ENCODE data around the gene RANBP9. TPM values are rescaled to one million over a fixed set of nuclear protein-coding genes. Genes with fewer than 3 reads are reported as not detected.

Gene RANBP9
- total and polyA plus RNA-seq, 2 experiments from 2014 or later: 24.2 to 36.1 TPM

- no peak for TF ChIP-seq EZH2 (IDR thresholded peaks at IDR 0.05; ENCODE audit: borderline replicate concordance)
- TF ChIP-seq, protein P1, sequence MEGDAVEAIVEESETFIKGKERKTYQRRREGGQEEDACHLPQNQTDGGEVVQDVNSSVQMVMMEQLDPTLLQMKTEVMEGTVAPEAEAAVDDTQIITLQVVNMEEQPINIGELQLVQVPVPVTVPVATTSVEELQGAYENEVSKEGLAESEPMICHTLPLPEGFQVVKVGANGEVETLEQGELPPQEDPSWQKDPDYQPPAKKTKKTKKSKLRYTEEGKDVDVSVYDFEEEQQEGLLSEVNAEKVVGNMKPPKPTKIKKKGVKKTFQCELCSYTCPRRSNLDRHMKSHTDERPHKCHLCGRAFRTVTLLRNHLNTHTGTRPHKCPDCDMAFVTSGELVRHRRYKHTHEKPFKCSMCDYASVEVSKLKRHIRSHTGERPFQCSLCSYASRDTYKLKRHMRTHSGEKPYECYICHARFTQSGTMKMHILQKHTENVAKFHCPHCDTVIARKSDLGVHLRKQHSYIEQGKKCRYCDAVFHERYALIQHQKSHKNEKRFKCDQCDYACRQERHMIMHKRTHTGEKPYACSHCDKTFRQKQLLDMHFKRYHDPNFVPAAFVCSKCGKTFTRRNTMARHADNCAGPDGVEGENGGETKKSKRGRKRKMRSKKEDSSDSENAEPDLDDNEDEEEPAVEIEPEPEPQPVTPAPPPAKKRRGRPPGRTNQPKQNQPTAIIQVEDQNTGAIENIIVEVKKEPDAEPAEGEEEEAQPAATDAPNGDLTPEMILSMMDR (IDR thresholded peaks at IDR 0.05; ENCODE audit: poor library complexity): no peak
- no peak for TF ChIP-seq EZH2phosphoT487 (IDR thresholded peaks at IDR 0.05; ENCODE audit: low read depth, severe bottlenecking, unreplicated experiment)
- H2AFZ ChIP-seq: no peak overlapping the region
- no peak overlapping the region for H3K4me3 ChIP-seq
These were observed 11.2 kb upstream of the RANBP9 start for GRCh38 chr6:13722880-13723279.

GRCh38 chr6:13718123-13718458, 6.5 kb upstream of the RANBP9 start:
- Histone ChIP-seq H4K20me1 (ENCODE audit: insufficient read depth, poor library complexity, severe bottlenecking) (no peaks in the 10 kb centered on the region), H3K27me3 (no peaks in the 10 kb centered on the region), H3K9me3 (ENCODE audit: low read depth) (no peaks in the 10 kb centered on the region), H3K4me1 (ENCODE audit: insufficient read depth) (no peaks in the 10 kb centered on the region), H3K79me2 (peaks cover 3% of the 10 kb centered on the region), H3K36me3 (replicated peaks; ENCODE audit: insufficient read depth, low read depth) (no peaks in the 10 kb centered on the region), H3K27ac (no peak overlapping the region), H3K4me3 (no peak overlapping the region), H2AFZ (no peak overlapping the region), H3K9me2 (replicated peaks; ENCODE audit: insufficient read depth) (no peaks in the 10 kb centered on the region), H3K4me2 (no peak overlapping the region)
- 88% methylated on average over 5 of the region's 5 CpGs for WGBS (ENCODE audit: low lambda C conversion rate, missing lambda C conversion rate)
- no peak for DNase-seq (ENCODE audit: low spot score)
- TF ChIP-seq, protein P1 (IDR thresholded peaks at IDR 0.05; ENCODE audit: poor library complexity): no peak
- TF ChIP-seq EZH2 (IDR thresholded peaks at IDR 0.05; ENCODE audit: borderline replicate concordance): no peak
- no peak for TF ChIP-seq EZH2phosphoT487 (IDR thresholded peaks at IDR 0.05; ENCODE audit: low read depth, severe bottlenecking, unreplicated experiment)

More at GRCh38 chr6:13722880-13723279, 11.2 kb upstream of the RANBP9 start:
- Histone ChIP-seq H3K27ac (no peak overlapping the region), H3K4me1 (ENCODE audit: insufficient read depth) (no peaks in the 10 kb centered on the region), H3K9me3 (ENCODE audit: low read depth) (no peaks in the 10 kb centered on the region), H3K27me3 (no peaks in the 10 kb centered on the region), H3K9me2 (replicated peaks; ENCODE audit: insufficient read depth) (no peaks in the 10 kb centered on the region), H4K20me1 (ENCODE audit: insufficient read depth, poor library complexity, severe bottlenecking) (no peaks in the 10 kb centered on the region), H3K36me3 (replicated peaks; ENCODE audit: insufficient read depth, low read depth) (no peaks in the 10 kb centered on the region), H3K79me2 (no peaks in the 10 kb centered on the region), H3K4me2 (no peak overlapping the region)
- DNase-seq (ENCODE audit: low spot score): no peak
- WGBS (ENCODE audit: low lambda C conversion rate, missing lambda C conversion rate): 95% methylated on average over 5 of the region's 5 CpGs

DNA sequence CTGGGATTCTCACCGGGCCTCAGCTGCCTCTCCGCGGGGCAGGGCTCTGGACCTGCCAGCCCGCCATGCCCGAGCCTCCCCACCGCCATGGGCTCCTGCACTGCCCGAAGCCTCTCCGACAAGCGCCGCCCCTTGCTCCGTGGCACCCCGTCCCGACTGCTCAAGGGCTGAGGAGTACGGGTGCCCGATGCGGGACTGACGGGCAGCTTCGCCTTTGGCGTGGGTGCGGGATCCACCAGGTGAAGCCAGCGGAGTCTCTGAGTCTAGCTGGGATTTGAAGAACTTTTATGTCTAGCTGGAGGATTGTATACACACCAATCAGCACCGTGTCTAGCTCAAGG, 5.3 kb upstream of the RANBP9 start:
- peaks cover 3% of the 10 kb centered on the region for H3K79me2 ChIP-seq
- no peak overlapping the region for H3K27ac ChIP-seq
- H3K4me2 ChIP-seq: no peak overlapping the region
- no peak for DNase-seq (ENCODE audit: low spot score)
- H4K20me1 ChIP-seq (ENCODE audit: insufficient read depth, poor library complexity, severe bottlenecking): no peaks in the 10 kb centered on the region
- H3K36me3 ChIP-seq (replicated peaks; ENCODE audit: insufficient read depth, low read depth): no peaks in the 10 kb centered on the region
- no peaks in the 10 kb centered on the region for H3K4me1 ChIP-seq (ENCODE audit: insufficient read depth)
- no peaks in the 10 kb centered on the region for H3K9me3 ChIP-seq (ENCODE audit: low read depth)
- TF ChIP-seq EZH2 (IDR thresholded peaks at IDR 0.05; ENCODE audit: borderline replicate concordance): no peak
- TF ChIP-seq EZH2phosphoT487 (IDR thresholded peaks at IDR 0.05; ENCODE audit: low read depth, severe bottlenecking, unreplicated experiment): no peak
- TF ChIP-seq, protein P1 (IDR thresholded peaks at IDR 0.05; ENCODE audit: poor library complexity): no peak
- no peak overlapping the region for H3K4me3 ChIP-seq
- H3K27me3 ChIP-seq: no peaks in the 10 kb centered on the region
- no peaks in the 10 kb centered on the region for H3K9me2 ChIP-seq (replicated peaks; ENCODE audit: insufficient read depth)
- WGBS (ENCODE audit: low lambda C conversion rate, missing lambda C conversion rate): 96% methylated on average over 21 of the region's 22 CpGs
- no peak overlapping the region for H2AFZ ChIP-seq

All from hepatocyte (in vitro differentiated cells).